SK-N-SH treated with all-trans-retinoic acid at 6 μM for 48 hours (cell line): Measurements from ENCODE around the gene NDC80.

ENCODE experiments used
- ARNTL ChIP-seq: fragments of 450-650 bp; formaldehyde crosslinking; IDR thresholded peaks from 2 replicates; pipeline ENCODE4 v1.5.0; 2020; ENCODE audit warnings: low read depth, mild to moderate bottlenecking, moderate library complexity, borderline replicate concordance
- PPARA ChIP-seq: fragments of 250-450 bp; sonication (Bioruptor Pico); IDR thresholded peaks from 2 replicates; pipeline ENCODE4 v1.5.0; 2020; ENCODE audit warnings: mild to moderate bottlenecking, borderline replicate concordance
- ZC3H10 ChIP-seq: fragments of 250-450 bp; sonication (Bioruptor Pico); IDR thresholded peaks from 2 replicates; pipeline ENCODE4 v1.5.1; 2021; ENCODE audit warnings: mild to moderate bottlenecking, moderate library complexity
- TF ChIP-seq, protein P1 (sequence below): fragments of 250-450 bp; sonication (Bioruptor Pico); IDR thresholded peaks from 2 replicates; pipeline ENCODE4 v1.5.1; 2021; ENCODE audit warnings: mild to moderate bottlenecking, moderate library complexity
- TF ChIP-seq, protein P2 (sequence below): fragments of 250-450 bp; sonication (Bioruptor Pico); IDR thresholded peaks from 2 replicates; pipeline ENCODE4 v1.8.0; 2020; ENCODE audit warnings: mild to moderate bottlenecking, moderate library complexity, borderline replicate concordance

DNA sequence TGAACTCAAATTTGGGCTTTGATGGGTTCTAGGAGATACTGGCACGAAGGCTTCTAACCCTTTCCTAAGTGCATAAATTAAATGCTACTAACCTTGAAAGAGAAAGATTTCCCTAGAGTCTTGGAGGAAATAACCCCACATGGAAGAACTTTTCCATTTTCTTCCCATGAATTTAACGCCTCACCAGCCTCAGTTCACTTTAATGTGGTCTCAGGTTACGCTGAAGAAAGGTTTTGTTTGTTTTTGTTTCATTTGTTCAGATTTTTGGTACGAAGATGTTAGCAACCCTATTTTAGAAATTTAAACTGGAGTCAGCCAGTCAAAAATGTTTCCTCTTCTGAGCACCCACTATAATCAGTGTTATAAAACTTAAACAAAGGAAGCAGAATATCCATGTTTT, 30.8 kb upstream of the NDC80 start:
- TF ChIP-seq, protein P1, sequence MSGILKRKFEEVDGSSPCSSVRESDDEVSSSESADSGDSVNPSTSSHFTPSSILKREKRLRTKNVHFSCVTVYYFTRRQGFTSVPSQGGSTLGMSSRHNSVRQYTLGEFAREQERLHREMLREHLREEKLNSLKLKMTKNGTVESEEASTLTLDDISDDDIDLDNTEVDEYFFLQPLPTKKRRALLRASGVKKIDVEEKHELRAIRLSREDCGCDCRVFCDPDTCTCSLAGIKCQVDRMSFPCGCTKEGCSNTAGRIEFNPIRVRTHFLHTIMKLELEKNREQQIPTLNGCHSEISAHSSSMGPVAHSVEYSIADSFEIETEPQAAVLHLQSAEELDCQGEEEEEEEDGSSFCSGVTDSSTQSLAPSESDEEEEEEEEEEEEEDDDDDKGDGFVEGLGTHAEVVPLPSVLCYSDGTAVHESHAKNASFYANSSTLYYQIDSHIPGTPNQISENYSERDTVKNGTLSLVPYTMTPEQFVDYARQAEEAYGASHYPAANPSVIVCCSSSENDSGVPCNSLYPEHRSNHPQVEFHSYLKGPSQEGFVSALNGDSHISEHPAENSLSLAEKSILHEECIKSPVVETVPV (CRISPR knock-in tag), result no peak
- no peak for TF ChIP-seq ARNTL (CRISPR knock-in tag)
- TF ChIP-seq, protein P2, sequence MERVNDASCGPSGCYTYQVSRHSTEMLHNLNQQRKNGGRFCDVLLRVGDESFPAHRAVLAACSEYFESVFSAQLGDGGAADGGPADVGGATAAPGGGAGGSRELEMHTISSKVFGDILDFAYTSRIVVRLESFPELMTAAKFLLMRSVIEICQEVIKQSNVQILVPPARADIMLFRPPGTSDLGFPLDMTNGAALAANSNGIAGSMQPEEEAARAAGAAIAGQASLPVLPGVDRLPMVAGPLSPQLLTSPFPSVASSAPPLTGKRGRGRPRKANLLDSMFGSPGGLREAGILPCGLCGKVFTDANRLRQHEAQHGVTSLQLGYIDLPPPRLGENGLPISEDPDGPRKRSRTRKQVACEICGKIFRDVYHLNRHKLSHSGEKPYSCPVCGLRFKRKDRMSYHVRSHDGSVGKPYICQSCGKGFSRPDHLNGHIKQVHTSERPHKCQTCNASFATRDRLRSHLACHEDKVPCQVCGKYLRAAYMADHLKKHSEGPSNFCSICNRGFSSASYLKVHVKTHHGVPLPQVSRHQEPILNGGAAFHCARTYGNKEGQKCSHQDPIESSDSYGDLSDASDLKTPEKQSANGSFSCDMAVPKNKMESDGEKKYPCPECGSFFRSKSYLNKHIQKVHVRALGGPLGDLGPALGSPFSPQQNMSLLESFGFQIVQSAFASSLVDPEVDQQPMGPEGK (CRISPR knock-in tag), result no peak
- TF ChIP-seq ZC3H10 (CRISPR knock-in tag), result no peak
- no peak for TF ChIP-seq PPARA
